GM12878 (cell line): ENCODE results near the gene PPHLN1. TPM values are rescaled to one million over a fixed set of nuclear protein-coding genes. Genes with fewer than 3 reads are reported as not detected.

ENCODE experiments used
- ATAC-seq: fragments of 200-7000 bp; cut with Tn5 transposase; 3 replicates; pipeline ENCODE4 v1.9.1; 2020; ENCODE audit warnings: mild to moderate bottlenecking, moderate library complexity
- BruUV-seq: library from RNA; stranded (reverse); fragments of 400-500 nt; replicated peaks from 2 replicates; lab custom pipeline; 2021; lab: Mats Ljungman, UMichigan
- CTCF ChIA-PET: fragments of 300-600 bp; sonication (Branson Sonifier 250); formaldehyde crosslinking; extraction: SDS; loops from one replicate; lab custom pipeline; 2021; ENCODE audit warnings: inconsistent platforms; lab: Yijun Ruan, JAX
- POLR2A ChIA-PET: fragments of 350-600 bp; formaldehyde crosslinking; extraction: SDS; loops from one replicate; lab custom pipeline; 2021; ENCODE audit warnings: inconsistent platforms; lab: Charles Lee
- RAD21 ChIA-PET: fragments of 300-600 bp; sonication (Branson Sonifier 250); formaldehyde crosslinking; loops from one replicate; lab custom pipeline; 2023; ENCODE audit warnings: antibody characterized with exemption; ENCODE audit not compliant: unreplicated experiment; lab: Charles Lee
- SMC1A ChIA-PET: fragments of 300-600 bp; sonication (Branson Sonifier 250); formaldehyde crosslinking; loops from one replicate; lab custom pipeline; 2023; ENCODE audit not compliant: unreplicated experiment, uncharacterized antibody; lab: Charles Lee
- DNase-seq: peaks from one replicate; pipeline ENCODE4 v3.0.0-alpha.2; 2011; ENCODE audit warnings: low read depth, low spot score
- FAIRE-seq: peaks from 3 replicates; lab custom pipeline; 2011; peaks lifted over from hg19 to GRCh38; lab: Jason Lieb, UNC
- H2AFZ ChIP-seq: 2 replicates; pipeline ENCODE4 v1.6.0; 2011; ENCODE audit warnings: low read depth, low read length, control low read depth; ENCODE audit not compliant: control insufficient read depth
- H3K27ac ChIP-seq: 2 replicates; pipeline ENCODE4 v1.5.1; 2011; ENCODE audit warnings: control low read depth; ENCODE audit not compliant: control insufficient read depth, insufficient read depth
- H3K27me3 ChIP-seq, 2 experiments: replicated peaks in 1 of 2; 2 replicates each; pipeline versions ENCODE4 v1.6.0 to v1.6.1; 2011; ENCODE audit warnings: low read length in 1 of 2; ENCODE audit not compliant: control insufficient read depth in 2 of 2, insufficient read depth in 2 of 2
- H3K36me3 ChIP-seq, 2 experiments: 2 replicates each; pipeline ENCODE4 v1.5.1; 2011; ENCODE audit warnings: low read length in 1 of 2; ENCODE audit not compliant: control insufficient read depth in 2 of 2, insufficient read depth in 2 of 2
- H3K4me1 ChIP-seq: 2 replicates; pipeline ENCODE4 v1.6.1; 2011; ENCODE audit warnings: mild to moderate bottlenecking, low read length, moderate library complexity, mixed read lengths; ENCODE audit not compliant: control insufficient read depth, insufficient read depth
- H3K4me2 ChIP-seq: 2 replicates; pipeline ENCODE4 v1.6.0; 2011; ENCODE audit warnings: control low read depth; ENCODE audit not compliant: control insufficient read depth, insufficient read depth
- H3K4me3 ChIP-seq: fragments of 200-600 bp; sonication (generic); 2 replicates; pipeline ENCODE4 v1.5.1; 2016
- H3K79me2 ChIP-seq: 2 replicates; pipeline ENCODE4 v1.6.0; 2011; ENCODE audit warnings: low read length; ENCODE audit not compliant: control insufficient read depth, insufficient read depth
- H3K9ac ChIP-seq: 2 replicates; pipeline ENCODE4 v1.8.0; 2011; ENCODE audit warnings: low read length, control low read depth, mixed read lengths; ENCODE audit not compliant: control insufficient read depth, insufficient read depth
- H3K9me3 ChIP-seq: replicated peaks from 3 replicates; pipeline ENCODE4 v1.5.1; 2011; ENCODE audit warnings: mild to moderate bottlenecking, low read length; ENCODE audit not compliant: control insufficient read depth, insufficient read depth
- H4K20me1 ChIP-seq: 2 replicates; pipeline ENCODE4 v1.6.0; 2011; ENCODE audit not compliant: control insufficient read depth, insufficient read depth
- CBFB ChIP-seq: IDR thresholded peaks from 2 replicates; pipeline ENCODE4 v1.6.1; 2016; ENCODE audit warnings: antibody characterized with exemption, low read depth
- DPF2 ChIP-seq: fragments of 450-650 bp; IDR thresholded peaks from 2 replicates; pipeline ENCODE4 v1.6.1; 2017; ENCODE audit warnings: mild to moderate bottlenecking
- EED ChIP-seq: sonication (generic); IDR thresholded peaks from 2 replicates; pipeline ENCODE4 v1.6.1; 2016; ENCODE audit warnings: antibody characterized with exemption, low read depth
- FOXM1 ChIP-seq: IDR thresholded peaks from 2 replicates; pipeline ENCODE4 v1.6.1; 2012; ENCODE audit warnings: low read depth, mild to moderate bottlenecking, inconsistent platforms, low read length, moderate library complexity
- GABPA ChIP-seq: IDR thresholded peaks from 2 replicates; pipeline ENCODE4 v1.6.1; 2014; ENCODE audit warnings: antibody characterized with exemption, low read depth, mild to moderate bottlenecking, inconsistent platforms
- HDGF ChIP-seq: fragments of 450-650 bp; IDR thresholded peaks from 2 replicates; pipeline ENCODE4 v1.6.1; 2016; ENCODE audit warnings: antibody characterized with exemption
- MYC ChIP-seq: IDR thresholded peaks from 2 replicates; pipeline ENCODE4 v1.6.1; 2011; ENCODE audit warnings: mild to moderate bottlenecking, low read length, moderate library complexity, inconsistent platforms; ENCODE audit not compliant: insufficient read depth, insufficient replicate concordance, insufficient read length, severe bottlenecking
- NFIC ChIP-seq: IDR thresholded peaks from 2 replicates; pipeline ENCODE4 v1.6.1; 2012; ENCODE audit warnings: low read depth, mild to moderate bottlenecking, inconsistent platforms, low read length, moderate library complexity
- NR2C1 ChIP-seq: fragments of 450-650 bp; IDR thresholded peaks from 2 replicates; pipeline ENCODE4 v1.6.1; 2017; ENCODE audit warnings: antibody characterized with exemption, mild to moderate bottlenecking, moderate library complexity
- POLR2A ChIP-seq: IDR thresholded peaks from 2 replicates; pipeline ENCODE4 v1.6.1; 2011; ENCODE audit warnings: low read depth, mild to moderate bottlenecking, low read length
- RAD21 ChIP-seq: IDR thresholded peaks from 2 replicates; pipeline ENCODE4 v1.6.1; 2011; ENCODE audit warnings: mild to moderate bottlenecking, low read depth, low read length, moderate library complexity; ENCODE audit not compliant: insufficient read depth
- SP1 ChIP-seq: IDR thresholded peaks from one replicate; pipeline ENCODE4 v1.6.1; 2011; ENCODE audit warnings: low read depth, low read length
- STAT3 ChIP-seq: IDR thresholded peaks from 2 replicates; pipeline ENCODE4 v1.6.1; 2011; ENCODE audit warnings: low read depth, low read length, improper control_type of control experiment
- TCF12 ChIP-seq: IDR thresholded peaks from 2 replicates; pipeline ENCODE4 v1.6.1; 2011; ENCODE audit warnings: low read depth, mild to moderate bottlenecking, low read length
- WGBS: methylation state at CpG from one replicate; pipeline ENCODE4 v1.1.6; 2016; ENCODE audit warnings: low lambda C conversion rate; ENCODE audit not compliant: insufficient replicate concordance, insufficient coverage; ENCODE audit errors: missing lambda C conversion rate; 5-methylcytosine and 5-hydroxymethylcytosine counted together
- in situ Hi-C: fragments of 300-500 bp; cut with MboI; formaldehyde crosslinking; loops from 9 replicates; pipeline ENCODE4 v1.14.3; 2018; ENCODE audit warnings: mixed read lengths
- intact Hi-C: fragments of 100-400 bp; cut with micrococcal nuclease; formaldehyde crosslinking; loops from one replicate; pipeline ENCODE4 v1.14.2; 2022; ENCODE audit not compliant: unreplicated experiment
- polyA plus RNA-seq, 11 experiments: library from polyadenylated mRNA; depleted of rRNA in 4 of 11; unstranded in 6 of 11; stranded (reverse) in 5 of 11; fragments of >200 nt; fragmentation: Nextera tagmentation in 4 of 11; fragmentation: Illumina TruSeq in 1 of 11; extraction: Ambion mirVana in 4 of 11; extraction: Trizol in 1 of 11; gene quantifications; 1 replicate in 1 of 11; 2 replicates in 10 of 11; pipeline versions ENCODE4 v1.2.1 to v1.2.3, GENCODE V29; 2011 to 2016; ENCODE audit warnings: inconsistent platforms in 2 of 11, missing spikeins in 2 of 11, low read depth in 1 of 11
- total RNA-seq, 4 experiments: library from RNA; depleted of rRNA in 3 of 4; stranded (reverse); fragments of >200 nt in 3 of 4; fragmentation: Illumina TruSeq in 1 of 4; extraction: Trizol in 1 of 4; gene quantifications; 2 replicates each; pipeline versions ENCODE4 v1.2.1 to v1.2.3, GENCODE V29; 2013 to 2021
- TF ChIP-seq, protein P1 (sequence below): fragments of 450-650 bp; IDR thresholded peaks from 2 replicates; pipeline ENCODE4 v1.6.1; 2016; ENCODE audit warnings: mild to moderate bottlenecking, moderate library complexity, borderline replicate concordance

The PPHLN1 gene
- total and polyA plus RNA-seq, 10 of the 15 experiments (the other 5 are each of a cell fraction or from before 2014, with no cell fraction given) = 73.6 to 117 (median 92.1) TPM

DNA sequence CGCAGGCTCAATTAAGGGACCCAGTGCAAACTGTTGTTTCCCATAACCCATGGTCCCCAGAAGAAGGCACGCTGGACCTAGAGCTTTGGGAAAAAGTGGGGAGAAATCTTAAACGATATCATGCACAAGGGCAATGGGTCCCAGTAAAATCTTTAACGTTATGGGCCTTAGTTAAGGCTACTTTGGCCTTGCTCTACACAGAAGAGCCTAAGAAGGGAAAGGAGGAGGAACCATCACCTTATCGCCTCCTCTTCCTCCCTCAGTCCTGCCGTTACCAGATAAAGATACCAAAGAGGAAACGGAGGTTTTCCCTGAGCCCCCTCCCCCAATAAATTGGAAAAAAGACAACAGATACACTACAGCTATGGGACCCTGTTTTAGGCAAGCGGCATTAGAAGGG lies 116.9 kb downstream of the PPHLN1 start:
- RAD21 ChIA-PET = no interaction called here

DNA sequence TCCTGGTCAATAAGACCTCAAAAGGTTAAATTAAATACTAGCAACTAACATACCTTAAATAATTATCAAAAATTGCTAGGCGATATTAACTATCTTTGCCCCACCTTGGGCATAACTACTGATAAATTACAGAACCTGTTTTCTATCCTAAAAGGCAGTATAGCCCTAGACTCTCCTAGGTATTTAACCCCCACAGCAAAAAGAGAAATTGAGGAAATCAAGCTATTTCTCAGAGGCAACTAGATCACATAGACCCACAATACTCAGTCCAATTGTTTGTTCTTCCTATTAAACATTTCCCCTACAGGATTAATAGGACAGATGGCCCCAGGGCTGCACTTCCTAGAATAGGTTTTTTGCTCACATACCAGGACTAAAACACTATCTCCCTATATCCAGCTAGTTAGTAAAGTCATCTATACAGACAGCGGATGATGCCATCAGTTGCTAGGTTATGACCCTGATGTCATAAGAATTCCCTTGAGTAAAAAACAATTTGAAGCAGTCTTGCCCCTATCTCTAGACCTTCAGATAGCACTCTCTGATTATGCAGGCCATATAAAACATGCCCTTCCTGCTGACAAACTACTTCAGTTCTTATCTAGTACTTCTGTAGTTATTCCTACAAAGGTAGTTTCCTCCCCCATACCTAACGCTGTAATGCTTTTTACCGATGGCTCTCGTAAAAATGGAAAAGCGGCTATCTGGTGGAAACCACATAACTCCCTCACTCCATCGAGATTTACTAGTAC lies 118.4 kb downstream of the PPHLN1 start:
- SMC1A ChIA-PET = interaction anchor here (0.6 to 1.4 kb wide), 3 partner anchors 16 to 56 kb away, joined by 3 read pairs; no protein-coding TSS in a partner anchor
- no peak overlapping the region for H3K4me2 ChIP-seq
- in situ Hi-C loops = no loop called here
- RAD21 ChIA-PET = no interaction called here
- no TSS peak for BruUV-seq
- DNase-seq (no peak), FAIRE-seq (no peak), ATAC-seq (no peak)
- H3K36me3 ChIP-seq = peaks cover 2 to 17% of the 10 kb centered on the region in 2 experiments; a peak in 3 of 4 replicates
- H3K4me3 ChIP-seq = no peak overlapping the region
- intact Hi-C loops = no loop called here
- no peak overlapping the region for H2AFZ ChIP-seq
- H4K20me1 ChIP-seq = no peaks in the 10 kb centered on the region
- POLR2A ChIA-PET = no interaction called here
- 96% methylated on average over 7 of the region's 7 CpGs for WGBS
- H3K79me2 ChIP-seq = no peaks in the 10 kb centered on the region
- H3K4me1 ChIP-seq = no peaks in the 10 kb centered on the region
- no peak overlapping the region for H3K27ac ChIP-seq
- no peaks in the 10 kb centered on the region for H3K27me3 ChIP-seq
- H3K9ac ChIP-seq = no peak overlapping the region
- CTCF ChIA-PET = no interaction called here
- no peaks in the 10 kb centered on the region for H3K9me3 ChIP-seq
- TF ChIP-seq NR2C1 (no peak), SP1 (no peak), STAT3 (no peak), FOXM1 (no peak), MYC (no peak), HDGF (no peak), GABPA (no peak), EED (no peak), CBFB (no peak), RAD21 (no peak)
- TF ChIP-seq, protein P1, sequence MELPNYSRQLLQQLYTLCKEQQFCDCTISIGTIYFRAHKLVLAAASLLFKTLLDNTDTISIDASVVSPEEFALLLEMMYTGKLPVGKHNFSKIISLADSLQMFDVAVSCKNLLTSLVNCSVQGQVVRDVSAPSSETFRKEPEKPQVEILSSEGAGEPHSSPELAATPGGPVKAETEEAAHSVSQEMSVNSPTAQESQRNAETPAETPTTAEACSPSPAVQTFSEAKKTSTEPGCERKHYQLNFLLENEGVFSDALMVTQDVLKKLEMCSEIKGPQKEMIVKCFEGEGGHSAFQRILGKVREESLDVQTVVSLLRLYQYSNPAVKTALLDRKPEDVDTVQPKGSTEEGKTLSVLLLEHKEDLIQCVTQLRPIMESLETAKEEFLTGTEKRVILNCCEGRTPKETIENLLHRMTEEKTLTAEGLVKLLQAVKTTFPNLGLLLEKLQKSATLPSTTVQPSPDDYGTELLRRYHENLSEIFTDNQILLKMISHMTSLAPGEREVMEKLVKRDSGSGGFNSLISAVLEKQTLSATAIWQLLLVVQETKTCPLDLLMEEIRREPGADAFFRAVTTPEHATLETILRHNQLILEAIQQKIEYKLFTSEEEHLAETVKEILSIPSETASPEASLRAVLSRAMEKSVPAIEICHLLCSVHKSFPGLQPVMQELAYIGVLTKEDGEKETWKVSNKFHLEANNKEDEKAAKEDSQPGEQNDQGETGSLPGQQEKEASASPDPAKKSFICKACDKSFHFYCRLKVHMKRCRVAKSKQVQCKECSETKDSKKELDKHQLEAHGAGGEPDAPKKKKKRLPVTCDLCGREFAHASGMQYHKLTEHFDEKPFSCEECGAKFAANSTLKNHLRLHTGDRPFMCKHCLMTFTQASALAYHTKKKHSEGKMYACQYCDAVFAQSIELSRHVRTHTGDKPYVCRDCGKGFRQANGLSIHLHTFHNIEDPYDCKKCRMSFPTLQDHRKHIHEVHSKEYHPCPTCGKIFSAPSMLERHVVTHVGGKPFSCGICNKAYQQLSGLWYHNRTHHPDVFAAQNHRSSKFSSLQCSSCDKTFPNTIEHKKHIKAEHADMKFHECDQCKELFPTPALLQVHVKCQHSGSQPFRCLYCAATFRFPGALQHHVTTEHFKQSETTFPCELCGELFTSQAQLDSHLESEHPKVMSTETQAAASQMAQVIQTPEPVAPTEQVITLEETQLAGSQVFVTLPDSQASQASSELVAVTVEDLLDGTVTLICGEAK = no peak

More for the DNA sequence above, 116.9 kb downstream of the PPHLN1 start:
- ChIA-PET POLR2A (no interaction called here), CTCF (interaction anchor here (1.2 kb wide), 1 partner anchor 41 kb away, joined by 3 read pairs; no protein-coding TSS in a partner anchor), SMC1A (interaction anchor here (1.0 kb wide), 1 partner anchor 9 kb away, joined by 4 read pairs; no protein-coding TSS in a partner anchor)
- in situ Hi-C loops (no loop called here), intact Hi-C loops (no loop called here)
- DNase-seq (no peak), FAIRE-seq (no peak), ATAC-seq (no peak)
- no peak overlapping the region for H3K9ac ChIP-seq
- no peak for TF ChIP-seq TCF12
- TF ChIP-seq POLR2A = no peak
- no peak for TF ChIP-seq NFIC
- TF ChIP-seq DPF2 = no peak
- H3K4me1 ChIP-seq = no peaks in the 10 kb centered on the region
- WGBS = over 99% methylated on average over 8 of the region's 8 CpGs
- H3K4me3 ChIP-seq = no peak overlapping the region
- no peak overlapping the region for H3K4me2 ChIP-seq
- H3K79me2 ChIP-seq = no peaks in the 10 kb centered on the region
- H3K27me3 ChIP-seq = no peaks in the 10 kb centered on the region
- no peak overlapping the region for H3K27ac ChIP-seq
- H4K20me1 ChIP-seq = no peaks in the 10 kb centered on the region
- no peak overlapping the region for H2AFZ ChIP-seq
- H3K9me3 ChIP-seq = no peaks in the 10 kb centered on the region
- no TSS peak for BruUV-seq
- H3K36me3 ChIP-seq = peaks cover 2 to 17% of the 10 kb centered on the region in 2 experiments; a peak in 3 of 4 replicates
